Body of pancreas (tissue), 4 donors: Measurements from ENCODE around the gene TMBIM6. TPM values are rescaled to one million over a fixed set of nuclear protein-coding genes. Genes with fewer than 3 reads are reported as not detected.
A peak's percentile ranks its signal among the peaks of the same experiment; 100 is the strongest.
"Not testable (repeated sequence)": the region's sequence is repeated elsewhere in the genome, so short reads cannot be mapped to it uniquely, and the experiment has no call there.

ENCODE experiments used
- ATAC-seq: fragments of 150-250 bp; one replicate; pipeline ENCODE4 v1.9.1; 2016
- DNase-seq, 4 donors: peaks; one replicate each; pipeline ENCODE4 v3.0.0-alpha.2; 2019
- H3K27ac ChIP-seq, 4 donors: fragments of 200-600 bp; sonication (generic); 1 replicate in 3 of 4; 2 replicates in 1 of 4; pipeline versions ENCODE4 v1.5.1 to v1.6.1; 2016 to 2019; ENCODE audit warnings: mild to moderate bottlenecking in 1 of 4, mixed read lengths in 1 of 4, moderate library complexity in 1 of 4
- H3K27me3 ChIP-seq, 2 donors: fragments of 200-600 bp; sonication (generic); one replicate each; pipeline ENCODE4 v1.6.0; 2016; ENCODE audit warnings: mild to moderate bottlenecking in 1 of 2
- H3K36me3 ChIP-seq, 2 donors: fragments of 200-600 bp; sonication (generic); replicated peaks in 1 of 2; 2 replicates each; pipeline ENCODE4 v1.5.1; 2016; ENCODE audit warnings: low read depth in 2 of 2; ENCODE audit not compliant: insufficient read depth in 1 of 2
- H3K4me1 ChIP-seq: fragments of 200-600 bp; sonication (generic); one replicate; pipeline ENCODE4 v1.6.0; 2016
- H3K4me3 ChIP-seq, 2 donors: fragments of 200-600 bp; sonication (generic); 1 replicate in 1 of 2; 2 replicates in 1 of 2; pipeline ENCODE4 v1.5.1; 2016 to 2019
- H3K9me3 ChIP-seq, 3 donors: fragments of 200-600 bp; sonication (generic); 1 replicate in 2 of 3; 2 replicates in 1 of 3; pipeline ENCODE4 v1.5.1; 2016
- POLR2A ChIP-seq, 3 donors: fragments of 450-650 bp; IDR thresholded peaks; one replicate each; pipeline ENCODE4 v1.6.1; 2016; ENCODE audit warnings: antibody characterized with exemption in 3 of 3, mild to moderate bottlenecking in 2 of 3
- WGBS, 2 donors: methylation state at CpG; one replicate each; pipeline ENCODE4 v1.1.5; 2017; 5-methylcytosine and 5-hydroxymethylcytosine counted together
- intact Hi-C: fragments of 100-400 bp; cut with DNase I; formaldehyde crosslinking; loops from one replicate; pipeline ENCODE4 v1.15.1; 2023
- total RNA-seq, 2 donors: library from RNA; depleted of rRNA; stranded (reverse); fragments of >200 nt; gene quantifications; one replicate each; pipeline ENCODE4 v1.1.0, GENCODE V29; 2016
- TF ChIP-seq, protein P1 (sequence below), 7 experiments: fragments of 450-650 bp in 4 of 7; fragments of 200-600 bp in 3 of 7; sonication (generic) in 3 of 7; IDR thresholded peaks; one replicate each; pipeline ENCODE4 v1.5.1; 2016 to 2019; ENCODE audit warnings: antibody characterized with exemption in 7 of 7

TMBIM6 gene
- total RNA-seq, 2 donors from 2014 or later, result 234 to 256 TPM

DNA sequence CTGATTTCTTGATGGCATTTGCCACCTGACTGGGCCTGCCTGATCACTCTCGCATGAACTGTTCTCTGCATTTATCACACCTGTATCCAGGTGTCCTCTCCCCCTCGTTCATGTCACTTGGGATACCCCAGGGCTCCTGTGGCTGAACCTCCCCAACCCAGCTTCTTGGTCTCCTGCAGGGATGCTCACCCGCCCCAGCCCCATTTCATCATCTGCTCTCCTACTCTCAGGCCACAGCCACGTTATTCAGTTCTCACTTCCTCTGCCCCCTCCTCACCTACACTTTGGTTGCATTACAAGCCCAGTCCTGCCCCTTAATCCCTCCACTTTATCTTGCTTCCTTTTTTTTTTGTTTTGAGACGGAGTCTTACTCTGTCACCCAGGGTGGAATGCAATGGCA, 35.5 kb downstream of the TMBIM6 start:
- no peak for ATAC-seq
- Histone ChIP-seq H3K27me3 (no peaks in the 10 kb centered on the region), H3K4me3 (no peak overlapping the region), H3K9me3 (no peaks in the 10 kb centered on the region), H3K27ac (no peak overlapping the region), H3K36me3 (no peaks in the 10 kb centered on the region), H3K4me1 (no peaks in the 10 kb centered on the region)
- intact Hi-C loops, result no loop called here
- no peak for TF ChIP-seq POLR2A (IDR thresholded peaks at IDR 0.05)
- TF ChIP-seq, protein P1, sequence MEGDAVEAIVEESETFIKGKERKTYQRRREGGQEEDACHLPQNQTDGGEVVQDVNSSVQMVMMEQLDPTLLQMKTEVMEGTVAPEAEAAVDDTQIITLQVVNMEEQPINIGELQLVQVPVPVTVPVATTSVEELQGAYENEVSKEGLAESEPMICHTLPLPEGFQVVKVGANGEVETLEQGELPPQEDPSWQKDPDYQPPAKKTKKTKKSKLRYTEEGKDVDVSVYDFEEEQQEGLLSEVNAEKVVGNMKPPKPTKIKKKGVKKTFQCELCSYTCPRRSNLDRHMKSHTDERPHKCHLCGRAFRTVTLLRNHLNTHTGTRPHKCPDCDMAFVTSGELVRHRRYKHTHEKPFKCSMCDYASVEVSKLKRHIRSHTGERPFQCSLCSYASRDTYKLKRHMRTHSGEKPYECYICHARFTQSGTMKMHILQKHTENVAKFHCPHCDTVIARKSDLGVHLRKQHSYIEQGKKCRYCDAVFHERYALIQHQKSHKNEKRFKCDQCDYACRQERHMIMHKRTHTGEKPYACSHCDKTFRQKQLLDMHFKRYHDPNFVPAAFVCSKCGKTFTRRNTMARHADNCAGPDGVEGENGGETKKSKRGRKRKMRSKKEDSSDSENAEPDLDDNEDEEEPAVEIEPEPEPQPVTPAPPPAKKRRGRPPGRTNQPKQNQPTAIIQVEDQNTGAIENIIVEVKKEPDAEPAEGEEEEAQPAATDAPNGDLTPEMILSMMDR (IDR thresholded peaks at IDR 0.05), result no peak
- DNase-seq, result no peak
- 73 to 80% methylated on average over 5 of the region's 5 CpGs for WGBS, 2 donors

DNA sequence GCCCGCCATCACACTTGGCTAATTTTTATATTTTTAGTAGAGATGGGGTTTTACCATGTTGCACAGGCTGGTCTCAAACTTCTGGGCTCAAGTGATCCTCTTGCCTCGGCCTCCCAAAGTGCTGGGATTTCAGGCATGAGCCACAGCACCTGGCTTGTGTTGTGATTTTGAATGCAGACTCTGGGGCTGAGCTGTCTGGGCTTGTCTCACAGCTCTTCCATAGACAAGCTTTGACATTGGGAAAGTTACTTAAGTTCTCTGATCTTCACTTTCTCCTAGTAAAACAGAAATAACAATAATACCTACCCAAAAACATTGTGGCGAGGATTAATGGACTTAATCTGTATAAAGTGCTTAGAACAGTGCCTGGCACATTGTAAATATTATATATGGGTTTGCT, 36.0 kb downstream of the TMBIM6 start:
- Histone ChIP-seq H3K9me3 (no peaks in the 10 kb centered on the region), H3K27ac (no peak overlapping the region), H3K4me1 (no peaks in the 10 kb centered on the region), H3K27me3 (no peaks in the 10 kb centered on the region), H3K4me3 (no peak overlapping the region), H3K36me3 (no peaks in the 10 kb centered on the region)
- intact Hi-C loops, result no loop called here
- DNase-seq (no peak), ATAC-seq (no peak)
- TF ChIP-seq, protein P1 (IDR thresholded peaks at IDR 0.05), result no peak
- TF ChIP-seq POLR2A (IDR thresholded peaks at IDR 0.05), result no peak
- WGBS, 2 donors, result 61 to 67% methylated on average over 3 of the region's 3 CpGs

DNA sequence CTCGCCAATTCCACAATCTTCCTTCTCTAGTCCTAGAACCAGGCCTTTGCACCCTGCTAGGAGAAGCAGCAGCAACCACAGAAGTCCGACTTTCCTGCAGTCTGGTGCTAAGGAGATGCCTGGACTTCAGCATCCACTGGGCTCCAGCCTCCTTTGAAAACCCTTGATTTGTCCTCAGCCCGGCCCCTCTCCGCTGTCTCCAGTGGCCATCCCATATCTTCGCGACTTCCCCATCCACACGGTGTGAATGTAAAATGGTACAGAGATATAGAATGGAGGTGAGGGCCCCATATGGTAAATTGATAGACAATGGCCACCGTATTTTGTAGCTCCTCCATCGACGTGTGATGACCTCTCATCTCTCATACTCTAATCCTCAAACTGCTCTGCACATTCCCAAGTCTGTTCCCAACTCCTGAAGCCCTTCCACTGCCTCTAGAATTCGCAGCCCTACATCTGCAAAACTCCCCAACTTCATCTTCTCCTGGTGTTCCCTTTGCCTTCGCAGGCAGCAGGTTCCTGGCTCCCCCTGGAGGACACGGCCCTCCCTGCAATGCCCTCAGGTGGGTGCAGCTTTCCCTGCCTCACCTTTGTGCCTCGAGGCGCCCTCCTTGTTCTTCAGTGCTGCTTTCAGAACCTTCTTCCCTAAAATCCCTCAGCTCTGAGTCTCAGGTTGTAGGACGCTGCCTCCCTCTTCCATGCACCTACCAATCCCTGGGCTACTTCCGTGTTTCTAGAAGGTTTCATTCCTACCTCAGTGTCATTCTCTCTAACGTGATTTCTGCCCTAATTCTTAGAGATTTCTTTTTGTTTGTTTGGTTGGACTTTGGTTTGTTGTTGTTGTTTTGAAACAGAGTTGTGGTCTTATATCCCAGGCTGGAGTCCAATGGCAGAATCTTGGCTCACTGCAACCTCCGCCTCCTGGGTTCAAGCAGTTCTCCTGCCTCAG, 36.7 kb downstream of the TMBIM6 start:
- no peaks in the 10 kb centered on the region for H3K4me1 ChIP-seq
- H3K27ac ChIP-seq, result no peak overlapping the region
- peak; percentile 86 for ATAC-seq
- H3K4me3 ChIP-seq, result no peak overlapping the region
- peak; percentile 70 to 84 (median 75) for DNase-seq
- TF ChIP-seq, protein P1 (IDR thresholded peaks at IDR 0.05), result peak; percentile 67 to 86 (median 82)
- TF ChIP-seq POLR2A (IDR thresholded peaks at IDR 0.05), result no peak
- H3K27me3 ChIP-seq, result no peaks in the 10 kb centered on the region
- 40 to 42% methylated on average over 19 of the region's 19 CpGs for WGBS, 2 donors
- H3K9me3 ChIP-seq, result no peaks in the 10 kb centered on the region
- H3K36me3 ChIP-seq, result no peaks in the 10 kb centered on the region
- intact Hi-C loops, result no loop called here

GRCh38 chr12:49779581-49779980, 38.2 kb downstream of the TMBIM6 start:
- DNase-seq (no peak), ATAC-seq (no peak)
- Histone ChIP-seq H3K4me1 (no peaks in the 10 kb centered on the region), H3K27ac (no peak overlapping the region), H3K9me3 (no peaks in the 10 kb centered on the region), H3K4me3 (no peak overlapping the region), H3K27me3 (no peaks in the 10 kb centered on the region), H3K36me3 (no peaks in the 10 kb centered on the region)
- TF ChIP-seq, protein P1 (IDR thresholded peaks at IDR 0.05), result no peak
- no peak for TF ChIP-seq POLR2A (IDR thresholded peaks at IDR 0.05)
- WGBS, 2 donors, result 45 to 50% methylated on average over 2 of the region's 2 CpGs
- intact Hi-C loops, result no loop called here

DNA sequence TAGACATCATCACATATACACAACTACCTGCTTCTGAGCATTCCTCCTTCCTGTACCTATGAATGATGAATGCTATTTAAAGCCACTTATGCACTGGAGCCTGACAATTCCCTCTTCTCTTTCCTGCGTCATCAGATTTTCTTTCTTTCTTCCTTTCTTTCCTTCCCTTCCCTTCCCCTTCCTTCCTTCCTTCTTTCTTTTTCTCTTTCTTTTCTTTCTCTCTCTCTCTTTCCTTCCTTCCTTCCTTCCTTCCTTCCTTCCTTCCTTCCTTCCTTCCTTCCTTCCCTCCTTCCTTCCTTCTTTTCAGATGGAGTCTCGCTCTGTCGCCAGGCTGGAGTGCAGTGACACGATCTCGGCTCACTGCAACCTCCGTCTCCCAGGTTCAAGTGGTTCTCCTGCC, 39.6 kb downstream of the TMBIM6 start:
- H3K4me1 ChIP-seq, H3K27ac ChIP-seq, H3K27me3 ChIP-seq, DNase-seq, H3K4me3 ChIP-seq, H3K9me3 ChIP-seq, intact Hi-C loops, ATAC-seq, H3K36me3 ChIP-seq: not testable (repeated sequence)
- WGBS, 2 donors, result 74 to 89% methylated on average over 6 of the region's 6 CpGs
